Activated naive CD4-positive, alpha-beta T cell treated with anti-CD3 and anti-CD28 coated beads, Interleukin-2, amount 50 U/mL, for 72 hours (primary cell): Measurements from ENCODE around the gene AFF3. TPM values are rescaled to one million over a fixed set of nuclear protein-coding genes. Genes with fewer than 3 reads are reported as not detected.

Experiments
- ATAC-seq, 2 donors: fragments of 150-1000 bp; cut with Tn5 transposase; 2 replicates each; pipeline ENCODE4 v1.10.0; 2021; ENCODE audit warnings: mild to moderate bottlenecking in 2 of 2, moderate library complexity in 2 of 2
- DNase-seq, 2 donors: peaks; one replicate each; pipeline ENCODE4 v3.0.0; 2021 to 2022; ENCODE audit warnings: low spot score in 2 of 2
- H3K27ac Mint-ChIP-seq, 2 donors: one replicate each; pipeline ENCODE4 v1.8.0; 2022; ENCODE audit warnings: mild to moderate bottlenecking in 2 of 2, mixed read lengths in 2 of 2
- H3K36me3 Mint-ChIP-seq, 2 donors: one replicate each; pipeline ENCODE4 v1.8.0; 2022; ENCODE audit warnings: mixed read lengths in 2 of 2
- H3K9me3 Mint-ChIP-seq, 2 donors: one replicate each; pipeline ENCODE4 v1.8.0; 2022; ENCODE audit warnings: mixed read lengths in 2 of 2
- total RNA-seq, 2 donors: library from RNA; stranded (reverse); gene quantifications; one replicate each; pipeline ENCODE4 v1.2.3, GENCODE V29; 2022

Gene AFF3
- total RNA-seq, 2 donors from 2014 or later: 1.5 to 5.2 TPM

GRCh38 chr2:99821984-99822383 lies 320.4 kb downstream of the AFF3 start:
- no peak overlapping the region for H3K27ac Mint-ChIP-seq
- H3K36me3 Mint-ChIP-seq: no peaks in the 10 kb centered on the region
- no peaks in the 10 kb centered on the region for H3K9me3 Mint-ChIP-seq
- ATAC-seq (no peak), DNase-seq (no peak)

- ATAC-seq: no peak
- DNase-seq: no peak
- Mint-ChIP-seq H3K36me3 (no peaks in the 10 kb centered on the region), H3K9me3 (no peaks in the 10 kb centered on the region), H3K27ac (no peak overlapping the region)
Observed at GRCh38 chr2:99821572-99821971, 320.8 kb downstream of the AFF3 start.

GRCh38 chr2:99821039-99821438 lies 321.4 kb downstream of the AFF3 start:
- Mint-ChIP-seq H3K36me3 (peaks cover 0 to 5% of the 10 kb centered on the region in 2 donors), H3K27ac (no peak overlapping the region), H3K9me3 (no peaks in the 10 kb centered on the region)
- ATAC-seq: no peak
- DNase-seq: no peak

- ATAC-seq (no peak), DNase-seq (no peak)
- Mint-ChIP-seq H3K27ac (no peak overlapping the region), H3K9me3 (no peaks in the 10 kb centered on the region), H3K36me3 (peaks cover 0 to 5% of the 10 kb centered on the region in 2 donors)
Observed at GRCh38 chr2:99819766-99820165, 322.6 kb downstream of the AFF3 start.

GRCh38 chr2:99818842-99819241 lies 323.5 kb downstream of the AFF3 start:
- DNase-seq: no peak
- H3K9me3 Mint-ChIP-seq: no peaks in the 10 kb centered on the region
- no peak overlapping the region for H3K27ac Mint-ChIP-seq
- H3K36me3 Mint-ChIP-seq: peaks cover 0 to 5% of the 10 kb centered on the region in 2 donors
- ATAC-seq: no peak

GRCh38 chr2:99816908-99817307 lies 325.5 kb downstream of the AFF3 start:
- Mint-ChIP-seq H3K36me3 (peaks cover 0 to 5% of the 10 kb centered on the region in 2 donors), H3K27ac (no peak overlapping the region), H3K9me3 (no peaks in the 10 kb centered on the region)

GRCh38 chr2:99812426-99812825 lies 330.0 kb downstream of the AFF3 start:
- Mint-ChIP-seq H3K9me3 (no peaks in the 10 kb centered on the region), H3K27ac (peak overlapping the region in 1 of 2 donors; percentile 70), H3K36me3 (peaks cover 0 to 5% of the 10 kb centered on the region in 2 donors)
- no peak for ATAC-seq
- no peak for DNase-seq

More at GRCh38 chr2:99816908-99817307, 325.5 kb downstream of the AFF3 start:
- DNase-seq (no peak), ATAC-seq (no peak)

GRCh38 chr2:99811544-99811943 lies 330.8 kb downstream of the AFF3 start:
- Mint-ChIP-seq H3K27ac (no peak overlapping the region), H3K9me3 (no peaks in the 10 kb centered on the region), H3K36me3 (peaks cover 0 to 5% of the 10 kb centered on the region in 2 donors)
- ATAC-seq (no peak), DNase-seq (no peak)

GRCh38 chr2:99810225-99810624 lies 332.2 kb downstream of the AFF3 start:
- no peaks in the 10 kb centered on the region for H3K36me3 Mint-ChIP-seq
- no peak for ATAC-seq
- no peaks in the 10 kb centered on the region for H3K9me3 Mint-ChIP-seq
- no peak overlapping the region for H3K27ac Mint-ChIP-seq
- no peak for DNase-seq

- ATAC-seq: no peak
- Mint-ChIP-seq H3K27ac (no peak overlapping the region), H3K9me3 (no peaks in the 10 kb centered on the region), H3K36me3 (no peaks in the 10 kb centered on the region)
- no peak for DNase-seq
Observed at GRCh38 chr2:99809259-99809900, 333.0 kb downstream of the AFF3 start.

- no peaks in the 10 kb centered on the region for H3K36me3 Mint-ChIP-seq
- H3K9me3 Mint-ChIP-seq: no peaks in the 10 kb centered on the region
- no peak overlapping the region for H3K27ac Mint-ChIP-seq
- no peak for ATAC-seq
- no peak for DNase-seq
Observed at GRCh38 chr2:99808361-99809200, 333.8 kb downstream of the AFF3 start.

- Mint-ChIP-seq H3K9me3 (peaks cover 0 to 3% of the 10 kb centered on the region in 2 donors), H3K27ac (no peak overlapping the region), H3K36me3 (no peaks in the 10 kb centered on the region)
- no peak for DNase-seq
- no peak for ATAC-seq
Observed at GRCh38 chr2:99806758-99807157, 335.6 kb downstream of the AFF3 start.

- H3K27ac Mint-ChIP-seq: no peak overlapping the region
- no peaks in the 10 kb centered on the region for H3K36me3 Mint-ChIP-seq
- no peak for ATAC-seq
- H3K9me3 Mint-ChIP-seq: peaks cover 0 to 3% of the 10 kb centered on the region in 2 donors
- no peak for DNase-seq
Observed at GRCh38 chr2:99805930-99806476, 336.4 kb downstream of the AFF3 start.

- no peaks in the 10 kb centered on the region for H3K36me3 Mint-ChIP-seq
- H3K9me3 Mint-ChIP-seq: peaks cover 0 to 3% of the 10 kb centered on the region in 2 donors
- ATAC-seq (no peak), DNase-seq (no peak)
- no peak overlapping the region for H3K27ac Mint-ChIP-seq
Observed at GRCh38 chr2:99803846-99804245, 338.5 kb downstream of the AFF3 start.

- H3K9me3 Mint-ChIP-seq: peaks cover 3 to 5% of the 10 kb centered on the region in 2 donors
- H3K36me3 Mint-ChIP-seq: peaks cover 0 to under 1% of the 10 kb centered on the region in 2 donors
- H3K27ac Mint-ChIP-seq: no peak overlapping the region
- ATAC-seq (no peak), DNase-seq (no peak)
Observed at GRCh38 chr2:99802734-99803133, 339.7 kb downstream of the AFF3 start.

GRCh38 chr2:99801327-99801901 lies 341.0 kb downstream of the AFF3 start:
- peaks cover 9 to 15% of the 10 kb centered on the region in 2 donors for H3K9me3 Mint-ChIP-seq
- DNase-seq (no peak), ATAC-seq (no peak)
- H3K36me3 Mint-ChIP-seq: peaks cover 7 to 10% of the 10 kb centered on the region in 2 donors
- H3K27ac Mint-ChIP-seq: no peak overlapping the region

GRCh38 chr2:99797475-99797874 lies 344.9 kb downstream of the AFF3 start:
- Mint-ChIP-seq H3K9me3 (peaks cover 7 to 18% of the 10 kb centered on the region in 2 donors), H3K27ac (no peak overlapping the region), H3K36me3 (peaks cover 7 to 10% of the 10 kb centered on the region in 2 donors)
- ATAC-seq: no peak
- no peak for DNase-seq
